ENCODE measurements around the gene SNAP25. TPM values are rescaled to one million over a fixed set of nuclear protein-coding genes. Genes with fewer than 3 reads are reported as not detected.

Gene SNAP25
- total and polyA plus RNA-seq, 2 donors, result 0.42 to 2.0 TPM

- no peak overlapping the region for H3K27ac ChIP-seq (ENCODE audit: low read depth in 1 of 2, low read length in 1 of 2)
- no peaks in the 10 kb centered on the region for H3K27me3 ChIP-seq (ENCODE audit: control insufficient read depth in 2 of 2, insufficient read depth in 1 of 2, low read length in 1 of 2)
- no peaks in the 10 kb centered on the region for H3K9me3 ChIP-seq (ENCODE audit: control insufficient read depth in 2 of 2, insufficient read depth in 1 of 2, low read length in 1 of 2)
- H3K36me3 ChIP-seq (ENCODE audit: control insufficient read depth in 2 of 2, insufficient read depth in 2 of 2, low read length in 1 of 2), result no peaks in the 10 kb centered on the region
- no peak overlapping the region for H3K4me3 ChIP-seq (ENCODE audit: low read length in 2 of 2)
- no peak for DNase-seq (ENCODE audit: low read depth in 6 of 9, low spot score in 9 of 9)
- no peaks in the 10 kb centered on the region for H3K4me1 ChIP-seq (ENCODE audit: control insufficient read depth in 2 of 2, insufficient read depth in 2 of 2, low read length in 2 of 2)
These were observed 12.7 kb downstream of the SNAP25 start for GRCh38 chr20:10231290-10231689.

GRCh38 chr20:10236540-10237533 is 18.2 kb downstream of the SNAP25 start:
- H3K27me3 ChIP-seq (ENCODE audit: control insufficient read depth in 2 of 2, insufficient read depth in 1 of 2, low read length in 1 of 2), result no peaks in the 10 kb centered on the region
- no peaks in the 10 kb centered on the region for H3K9me3 ChIP-seq (ENCODE audit: control insufficient read depth in 2 of 2, insufficient read depth in 1 of 2, low read length in 1 of 2)
- H3K36me3 ChIP-seq (ENCODE audit: control insufficient read depth in 2 of 2, insufficient read depth in 2 of 2, low read length in 1 of 2), result no peaks in the 10 kb centered on the region
- H3K4me1 ChIP-seq (ENCODE audit: control insufficient read depth in 2 of 2, insufficient read depth in 2 of 2, low read length in 2 of 2), result no peaks in the 10 kb centered on the region
- no peak overlapping the region for H3K27ac ChIP-seq (ENCODE audit: low read depth in 1 of 2, low read length in 1 of 2)
- H3K4me3 ChIP-seq (ENCODE audit: low read length in 2 of 2), result no peak overlapping the region
- no peak for DNase-seq (ENCODE audit: low read depth in 6 of 9, low spot score in 9 of 9)
- WGBS, result 79% methylated on average over 10 of the region's 10 CpGs

GRCh38 chr20:10239954-10240353 is 21.3 kb downstream of the SNAP25 start:
- H3K36me3 ChIP-seq (ENCODE audit: control insufficient read depth in 2 of 2, insufficient read depth in 2 of 2, low read length in 1 of 2), result no peaks in the 10 kb centered on the region
- no peak overlapping the region for H3K4me3 ChIP-seq (ENCODE audit: low read length in 2 of 2)
- H3K9me3 ChIP-seq (ENCODE audit: control insufficient read depth in 2 of 2, insufficient read depth in 1 of 2, low read length in 1 of 2), result no peaks in the 10 kb centered on the region
- H3K27me3 ChIP-seq (ENCODE audit: control insufficient read depth in 2 of 2, insufficient read depth in 1 of 2, low read length in 1 of 2), result no peaks in the 10 kb centered on the region
- DNase-seq (ENCODE audit: low read depth in 6 of 9, low spot score in 9 of 9), result no peak
- WGBS, result 38% methylated on average over 4 of the region's 4 CpGs
- H3K4me1 ChIP-seq (ENCODE audit: control insufficient read depth in 2 of 2, insufficient read depth in 2 of 2, low read length in 2 of 2), result no peaks in the 10 kb centered on the region
- H3K27ac ChIP-seq (ENCODE audit: low read depth in 1 of 2, low read length in 1 of 2), result no peak overlapping the region

GRCh38 chr20:10240655-10241054 is 22.0 kb downstream of the SNAP25 start:
- Histone ChIP-seq H3K36me3 (ENCODE audit: control insufficient read depth in 2 of 2, insufficient read depth in 2 of 2, low read length in 1 of 2) (no peaks in the 10 kb centered on the region), H3K4me1 (ENCODE audit: control insufficient read depth in 2 of 2, insufficient read depth in 2 of 2, low read length in 2 of 2) (no peaks in the 10 kb centered on the region), H3K9me3 (ENCODE audit: control insufficient read depth in 2 of 2, insufficient read depth in 1 of 2, low read length in 1 of 2) (no peaks in the 10 kb centered on the region), H3K27ac (ENCODE audit: low read depth in 1 of 2, low read length in 1 of 2) (no peak overlapping the region), H3K4me3 (ENCODE audit: low read length in 2 of 2) (no peak overlapping the region), H3K27me3 (ENCODE audit: control insufficient read depth in 2 of 2, insufficient read depth in 1 of 2, low read length in 1 of 2) (no peaks in the 10 kb centered on the region)
- no peak for DNase-seq (ENCODE audit: low read depth in 6 of 9, low spot score in 9 of 9)
- WGBS, result 93% methylated on average over 8 of the region's 8 CpGs

- Histone ChIP-seq H3K27ac (ENCODE audit: low read depth in 1 of 2, low read length in 1 of 2) (no peak overlapping the region), H3K4me1 (ENCODE audit: control insufficient read depth in 2 of 2, insufficient read depth in 2 of 2, low read length in 2 of 2) (no peaks in the 10 kb centered on the region), H3K9me3 (ENCODE audit: control insufficient read depth in 2 of 2, insufficient read depth in 1 of 2, low read length in 1 of 2) (no peaks in the 10 kb centered on the region), H3K36me3 (ENCODE audit: control insufficient read depth in 2 of 2, insufficient read depth in 2 of 2, low read length in 1 of 2) (no peaks in the 10 kb centered on the region), H3K27me3 (ENCODE audit: control insufficient read depth in 2 of 2, insufficient read depth in 1 of 2, low read length in 1 of 2) (no peaks in the 10 kb centered on the region), H3K4me3 (ENCODE audit: low read length in 2 of 2) (no peak overlapping the region)
- WGBS, result 93% methylated on average over 2 of the region's 2 CpGs
- DNase-seq (ENCODE audit: low read depth in 6 of 9, low spot score in 9 of 9), result no peak
These were observed 23.5 kb downstream of the SNAP25 start for GRCh38 chr20:10242166-10242565.

GRCh38 chr20:10247440-10247839 is 28.8 kb downstream of the SNAP25 start:
- no peaks in the 10 kb centered on the region for H3K27me3 ChIP-seq (ENCODE audit: control insufficient read depth in 2 of 2, insufficient read depth in 1 of 2, low read length in 1 of 2)
- no peak overlapping the region for H3K4me3 ChIP-seq (ENCODE audit: low read length in 2 of 2)
- no peak for DNase-seq (ENCODE audit: low read depth in 6 of 9, low spot score in 9 of 9)
- H3K4me1 ChIP-seq (ENCODE audit: control insufficient read depth in 2 of 2, insufficient read depth in 2 of 2, low read length in 2 of 2), result no peaks in the 10 kb centered on the region
- WGBS, result 96% methylated on average over 3 of the region's 3 CpGs
- H3K27ac ChIP-seq (ENCODE audit: low read depth in 1 of 2, low read length in 1 of 2), result no peak overlapping the region
- H3K36me3 ChIP-seq (ENCODE audit: control insufficient read depth in 2 of 2, insufficient read depth in 2 of 2, low read length in 1 of 2), result no peaks in the 10 kb centered on the region
- no peaks in the 10 kb centered on the region for H3K9me3 ChIP-seq (ENCODE audit: control insufficient read depth in 2 of 2, insufficient read depth in 1 of 2, low read length in 1 of 2)

- no peaks in the 10 kb centered on the region for H3K9me3 ChIP-seq (ENCODE audit: control insufficient read depth in 2 of 2, insufficient read depth in 1 of 2, low read length in 1 of 2)
- H3K4me1 ChIP-seq (ENCODE audit: control insufficient read depth in 2 of 2, insufficient read depth in 2 of 2, low read length in 2 of 2), result no peaks in the 10 kb centered on the region
- no peak overlapping the region for H3K4me3 ChIP-seq (ENCODE audit: low read length in 2 of 2)
- no peak overlapping the region for H3K27ac ChIP-seq (ENCODE audit: low read depth in 1 of 2, low read length in 1 of 2)
- H3K27me3 ChIP-seq (ENCODE audit: control insufficient read depth in 2 of 2, insufficient read depth in 1 of 2, low read length in 1 of 2), result no peaks in the 10 kb centered on the region
- DNase-seq (ENCODE audit: low read depth in 6 of 9, low spot score in 9 of 9), result no peak
- H3K36me3 ChIP-seq (ENCODE audit: control insufficient read depth in 2 of 2, insufficient read depth in 2 of 2, low read length in 1 of 2), result no peaks in the 10 kb centered on the region
- 93% methylated on average over 6 of the region's 6 CpGs for WGBS
These were observed 30.6 kb downstream of the SNAP25 start for GRCh38 chr20:10249048-10249770.

- 92% methylated on average over 2 of the region's 2 CpGs for WGBS
These were observed 31.2 kb downstream of the SNAP25 start for GRCh38 chr20:10249822-10250221.

GRCh38 chr20:10250902-10251301 is 32.3 kb downstream of the SNAP25 start:
- WGBS, result 95% methylated on average over 5 of the region's 5 CpGs
- H3K36me3 ChIP-seq (ENCODE audit: control insufficient read depth in 2 of 2, insufficient read depth in 2 of 2, low read length in 1 of 2), result no peaks in the 10 kb centered on the region
- no peak overlapping the region for H3K4me3 ChIP-seq (ENCODE audit: low read length in 2 of 2)
- no peaks in the 10 kb centered on the region for H3K4me1 ChIP-seq (ENCODE audit: control insufficient read depth in 2 of 2, insufficient read depth in 2 of 2, low read length in 2 of 2)
- DNase-seq (ENCODE audit: low read depth in 6 of 9, low spot score in 9 of 9), result no peak
- no peak overlapping the region for H3K27ac ChIP-seq (ENCODE audit: low read depth in 1 of 2, low read length in 1 of 2)
- H3K9me3 ChIP-seq (ENCODE audit: control insufficient read depth in 2 of 2, insufficient read depth in 1 of 2, low read length in 1 of 2), result no peaks in the 10 kb centered on the region
- no peaks in the 10 kb centered on the region for H3K27me3 ChIP-seq (ENCODE audit: control insufficient read depth in 2 of 2, insufficient read depth in 1 of 2, low read length in 1 of 2)

More at GRCh38 chr20:10249822-10250221, 31.2 kb downstream of the SNAP25 start:
- no peaks in the 10 kb centered on the region for H3K36me3 ChIP-seq (ENCODE audit: control insufficient read depth in 2 of 2, insufficient read depth in 2 of 2, low read length in 1 of 2)
- no peaks in the 10 kb centered on the region for H3K4me1 ChIP-seq (ENCODE audit: control insufficient read depth in 2 of 2, insufficient read depth in 2 of 2, low read length in 2 of 2)
- H3K9me3 ChIP-seq (ENCODE audit: control insufficient read depth in 2 of 2, insufficient read depth in 1 of 2, low read length in 1 of 2), result no peaks in the 10 kb centered on the region
- no peak overlapping the region for H3K27ac ChIP-seq (ENCODE audit: low read depth in 1 of 2, low read length in 1 of 2)
- no peaks in the 10 kb centered on the region for H3K27me3 ChIP-seq (ENCODE audit: control insufficient read depth in 2 of 2, insufficient read depth in 1 of 2, low read length in 1 of 2)
- no peak for DNase-seq (ENCODE audit: low read depth in 6 of 9, low spot score in 9 of 9)
- H3K4me3 ChIP-seq (ENCODE audit: low read length in 2 of 2), result no peak overlapping the region
